Lower leg skin (tissue), 3 donors: ENCODE data around the gene LMX1A.

Source experiments
- POLR2A ChIP-seq, 2 donors: fragments of 450-650 bp; IDR thresholded peaks; one replicate each; pipeline ENCODE4 v1.6.1; 2016 to 2017; ENCODE audit warnings: antibody characterized with exemption in 2 of 2, mild to moderate bottlenecking in 1 of 2, moderate library complexity in 1 of 2
- TF ChIP-seq, protein P1 (sequence below), 3 donors: fragments of 450-650 bp; IDR thresholded peaks; one replicate each; pipeline ENCODE4 v1.5.1; 2016; ENCODE audit warnings: antibody characterized with exemption in 3 of 3, mild to moderate bottlenecking in 3 of 3, moderate library complexity in 2 of 3

DNA sequence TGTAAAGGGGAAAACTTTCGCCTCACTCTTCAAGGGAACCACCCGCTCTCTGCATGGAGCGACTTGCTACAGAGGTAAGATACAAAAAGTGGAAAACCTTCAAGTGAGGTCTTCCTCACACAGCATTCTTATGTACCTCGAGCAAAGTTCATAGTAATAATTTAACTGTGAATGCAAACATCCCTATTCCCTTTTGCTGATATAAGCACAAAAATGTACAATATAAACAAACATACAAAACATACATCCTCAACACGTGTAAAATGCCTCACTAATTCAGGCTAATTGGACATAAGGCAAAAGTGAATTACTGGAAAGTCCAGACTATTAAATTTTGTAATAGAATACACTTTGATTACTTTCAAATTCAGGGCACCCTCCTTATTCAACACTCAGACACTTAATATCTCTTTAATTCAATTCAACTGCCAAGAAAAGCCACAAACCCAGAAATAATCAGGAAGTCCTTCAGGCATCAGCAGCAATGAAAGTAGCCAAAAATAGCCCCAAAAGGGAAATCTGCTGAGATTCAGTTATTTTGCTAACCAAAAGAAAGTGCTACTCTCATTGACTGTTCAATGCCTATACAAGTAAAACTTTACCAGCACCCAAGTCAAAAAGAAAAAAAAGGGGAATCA lies 15.2 kb upstream of the LMX1A start:
- TF ChIP-seq POLR2A (IDR thresholded peaks at IDR 0.05): no peak
- TF ChIP-seq, protein P1, sequence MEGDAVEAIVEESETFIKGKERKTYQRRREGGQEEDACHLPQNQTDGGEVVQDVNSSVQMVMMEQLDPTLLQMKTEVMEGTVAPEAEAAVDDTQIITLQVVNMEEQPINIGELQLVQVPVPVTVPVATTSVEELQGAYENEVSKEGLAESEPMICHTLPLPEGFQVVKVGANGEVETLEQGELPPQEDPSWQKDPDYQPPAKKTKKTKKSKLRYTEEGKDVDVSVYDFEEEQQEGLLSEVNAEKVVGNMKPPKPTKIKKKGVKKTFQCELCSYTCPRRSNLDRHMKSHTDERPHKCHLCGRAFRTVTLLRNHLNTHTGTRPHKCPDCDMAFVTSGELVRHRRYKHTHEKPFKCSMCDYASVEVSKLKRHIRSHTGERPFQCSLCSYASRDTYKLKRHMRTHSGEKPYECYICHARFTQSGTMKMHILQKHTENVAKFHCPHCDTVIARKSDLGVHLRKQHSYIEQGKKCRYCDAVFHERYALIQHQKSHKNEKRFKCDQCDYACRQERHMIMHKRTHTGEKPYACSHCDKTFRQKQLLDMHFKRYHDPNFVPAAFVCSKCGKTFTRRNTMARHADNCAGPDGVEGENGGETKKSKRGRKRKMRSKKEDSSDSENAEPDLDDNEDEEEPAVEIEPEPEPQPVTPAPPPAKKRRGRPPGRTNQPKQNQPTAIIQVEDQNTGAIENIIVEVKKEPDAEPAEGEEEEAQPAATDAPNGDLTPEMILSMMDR (IDR thresholded peaks at IDR 0.05): no peak
